Measurements from ENCODE around the gene FBRSL1. TPM values are rescaled to one million over a fixed set of nuclear protein-coding genes. Genes with fewer than 3 reads are reported as not detected.

Gene FBRSL1
- total RNA-seq, 1 donor from 2014 or later: 43.8 TPM

DNA sequence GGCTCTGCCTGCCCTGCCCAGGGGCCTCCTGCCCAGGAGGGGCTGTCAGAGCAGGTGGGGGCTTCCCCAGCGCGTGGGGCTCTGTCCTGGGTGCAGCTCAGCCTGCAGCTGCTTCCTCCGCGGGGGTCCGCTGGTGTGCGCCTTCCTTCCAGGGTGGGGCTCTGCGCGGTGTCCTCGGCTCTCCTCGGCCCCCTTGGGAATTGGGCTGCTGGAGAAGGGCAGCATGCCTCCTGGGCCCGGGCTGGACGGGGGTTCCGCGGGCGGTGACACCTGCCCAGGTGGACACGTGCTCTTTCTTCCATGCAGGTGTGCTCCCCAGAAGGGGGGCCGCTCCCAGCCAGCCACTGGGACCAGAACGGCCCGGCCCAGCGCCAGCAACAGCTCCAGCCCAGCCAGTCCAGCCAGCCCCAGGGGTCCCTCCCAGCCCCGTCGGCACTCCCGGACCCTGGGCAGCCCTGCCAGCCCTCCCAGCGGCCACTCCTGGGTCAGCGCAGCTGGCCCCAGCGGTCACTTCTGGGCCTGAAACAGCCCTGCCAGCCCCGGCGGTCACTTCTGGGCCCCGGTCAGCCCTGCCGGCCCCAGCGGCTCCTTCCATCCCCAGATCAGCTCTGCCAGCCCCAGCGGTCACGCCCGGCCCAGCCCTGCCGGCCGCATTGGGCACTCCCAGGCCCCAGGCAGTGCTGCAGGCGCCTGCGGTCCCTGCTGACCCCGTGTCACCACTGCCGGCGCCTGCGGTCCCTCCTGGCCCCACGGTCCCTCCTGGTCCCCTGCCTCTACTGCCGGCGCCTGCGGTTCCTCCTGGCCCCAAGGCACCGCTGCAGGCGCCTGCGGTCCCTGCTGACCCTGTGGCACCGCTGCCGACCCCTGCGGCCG lies 19.1 kb downstream of the FBRSL1 start:
- H3K4me3 Mint-ChIP-seq (ENCODE audit: unreplicated experiment): no peak overlapping the region
- Histone ChIP-seq H3K4me1 (ENCODE audit: insufficient read depth, low read length) (peaks cover 13% of the 10 kb centered on the region), H3K36me3 (ENCODE audit: insufficient read depth, low read length) (no peaks in the 10 kb centered on the region), H2AFZ (ENCODE audit: low read depth, low read length) (no peak overlapping the region), H3K79me2 (ENCODE audit: insufficient read depth, low read length) (peaks cover 40% of the 10 kb centered on the region), H3K4me2 (ENCODE audit: low read length) (no peak overlapping the region), H4K20me1 (ENCODE audit: insufficient read depth, low read length) (peaks cover 76% of the 10 kb centered on the region), H3K4me3 (ENCODE audit: insufficient read depth, low read depth, low read length) (no peak overlapping the region), H3K27me3 (ENCODE audit: insufficient read depth, low read length) (no peaks in the 10 kb centered on the region), H3K27ac (ENCODE audit: low read depth, low read length) (no peak overlapping the region), H3K9ac (ENCODE audit: low read length) (no peak overlapping the region), H3K9me3 (ENCODE audit: insufficient read depth, low read depth, low read length) (no peaks in the 10 kb centered on the region)
- H3K27ac Mint-ChIP-seq (ENCODE audit: unreplicated experiment): no peak overlapping the region
- DNase-seq (ENCODE audit: low read depth) (no peak), FAIRE-seq (no peak)
- no peaks in the 10 kb centered on the region for H3K27me3 Mint-ChIP-seq (ENCODE audit: low read depth, unreplicated experiment)
- peaks cover 2% of the 10 kb centered on the region for H3K36me3 Mint-ChIP-seq (ENCODE audit: low read depth, unreplicated experiment)
- TF ChIP-seq, protein P1, sequence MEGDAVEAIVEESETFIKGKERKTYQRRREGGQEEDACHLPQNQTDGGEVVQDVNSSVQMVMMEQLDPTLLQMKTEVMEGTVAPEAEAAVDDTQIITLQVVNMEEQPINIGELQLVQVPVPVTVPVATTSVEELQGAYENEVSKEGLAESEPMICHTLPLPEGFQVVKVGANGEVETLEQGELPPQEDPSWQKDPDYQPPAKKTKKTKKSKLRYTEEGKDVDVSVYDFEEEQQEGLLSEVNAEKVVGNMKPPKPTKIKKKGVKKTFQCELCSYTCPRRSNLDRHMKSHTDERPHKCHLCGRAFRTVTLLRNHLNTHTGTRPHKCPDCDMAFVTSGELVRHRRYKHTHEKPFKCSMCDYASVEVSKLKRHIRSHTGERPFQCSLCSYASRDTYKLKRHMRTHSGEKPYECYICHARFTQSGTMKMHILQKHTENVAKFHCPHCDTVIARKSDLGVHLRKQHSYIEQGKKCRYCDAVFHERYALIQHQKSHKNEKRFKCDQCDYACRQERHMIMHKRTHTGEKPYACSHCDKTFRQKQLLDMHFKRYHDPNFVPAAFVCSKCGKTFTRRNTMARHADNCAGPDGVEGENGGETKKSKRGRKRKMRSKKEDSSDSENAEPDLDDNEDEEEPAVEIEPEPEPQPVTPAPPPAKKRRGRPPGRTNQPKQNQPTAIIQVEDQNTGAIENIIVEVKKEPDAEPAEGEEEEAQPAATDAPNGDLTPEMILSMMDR (IDR thresholded peaks at IDR 0.05; ENCODE audit: insufficient read depth, low read depth, low read length): no peak
- no peak for TF ChIP-seq EZH2 (IDR thresholded peaks at IDR 0.05; ENCODE audit: insufficient read depth, low read length)
- H3K4me1 Mint-ChIP-seq (ENCODE audit: low read depth, unreplicated experiment): peaks cover 17% of the 10 kb centered on the region
- H3K9me3 Mint-ChIP-seq (ENCODE audit: unreplicated experiment): no peaks in the 10 kb centered on the region

DNA sequence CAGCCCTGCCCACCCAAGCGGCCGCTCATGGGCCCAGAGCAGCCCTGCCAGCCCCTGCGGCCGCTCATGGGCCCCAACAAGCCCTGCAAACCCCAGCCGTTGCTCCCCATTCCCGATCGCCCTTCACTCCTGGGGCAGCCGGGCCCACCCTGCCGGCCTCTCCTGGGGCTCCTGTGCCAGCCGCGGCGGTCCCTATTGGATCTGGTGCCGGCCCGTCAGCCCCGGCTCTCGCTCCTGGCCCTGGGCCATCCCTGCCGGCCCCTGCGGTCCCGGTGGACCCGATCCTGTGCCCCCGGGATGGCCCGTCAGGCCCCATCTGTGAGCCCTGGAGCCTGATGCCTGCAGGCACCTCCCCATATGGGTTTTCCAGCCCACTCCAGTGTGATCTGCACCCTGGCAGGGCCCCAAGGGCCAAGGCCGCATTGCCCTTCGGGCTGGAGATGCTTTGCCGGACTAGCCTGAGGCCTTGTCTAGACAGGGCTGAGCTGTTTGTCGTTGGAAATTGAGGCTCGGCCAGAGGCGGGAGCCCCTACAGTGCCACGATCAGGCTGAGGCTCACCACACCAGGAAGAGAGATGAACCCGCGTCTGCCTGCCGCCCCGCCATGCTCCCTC lies 20.3 kb downstream of the FBRSL1 start:
- Histone ChIP-seq H4K20me1 (ENCODE audit: insufficient read depth, low read length) (peaks cover 75% of the 10 kb centered on the region), H3K36me3 (ENCODE audit: insufficient read depth, low read length) (no peaks in the 10 kb centered on the region), H3K79me2 (ENCODE audit: insufficient read depth, low read length) (peaks cover 29% of the 10 kb centered on the region), H3K27ac (ENCODE audit: low read depth, low read length) (no peak overlapping the region), H3K27me3 (ENCODE audit: insufficient read depth, low read length) (no peaks in the 10 kb centered on the region), H2AFZ (ENCODE audit: low read depth, low read length) (no peak overlapping the region), H3K4me1 (ENCODE audit: insufficient read depth, low read length) (peaks cover 13% of the 10 kb centered on the region), H3K4me2 (ENCODE audit: low read length) (no peak overlapping the region), H3K9me3 (ENCODE audit: insufficient read depth, low read depth, low read length) (no peaks in the 10 kb centered on the region), H3K9ac (ENCODE audit: low read length) (no peak overlapping the region), H3K4me3 (ENCODE audit: insufficient read depth, low read depth, low read length) (no peak overlapping the region)
- Mint-ChIP-seq H3K36me3 (ENCODE audit: low read depth, unreplicated experiment) (peaks cover 2% of the 10 kb centered on the region), H3K9me3 (ENCODE audit: unreplicated experiment) (no peaks in the 10 kb centered on the region), H3K27ac (ENCODE audit: unreplicated experiment) (no peak overlapping the region), H3K4me3 (ENCODE audit: unreplicated experiment) (no peak overlapping the region), H3K4me1 (ENCODE audit: low read depth, unreplicated experiment) (peaks cover 17% of the 10 kb centered on the region), H3K27me3 (ENCODE audit: low read depth, unreplicated experiment) (no peaks in the 10 kb centered on the region)
- FAIRE-seq (no peak), DNase-seq (ENCODE audit: low read depth) (no peak)
- TF ChIP-seq, protein P1 (IDR thresholded peaks at IDR 0.05; ENCODE audit: insufficient read depth, low read depth, low read length): no peak
- no peak for TF ChIP-seq EZH2 (IDR thresholded peaks at IDR 0.05; ENCODE audit: insufficient read depth, low read length)

Data from astrocyte (in vitro differentiated cells and primary cell).